IMR-90 (cell line): ENCODE results near the gene TRAPPC10.

Source experiments
- BHLHE40 ChIP-seq: fragments of 150-350 bp; IDR thresholded peaks from 2 replicates; pipeline ENCODE4 v1.6.1; 2016; ENCODE audit warnings: mild to moderate bottlenecking, low read depth, low read length
- MAZ ChIP-seq: IDR thresholded peaks from 2 replicates; pipeline ENCODE4 v1.6.1; 2012; ENCODE audit warnings: low read depth, mild to moderate bottlenecking, low read length, improper control_type of control experiment, moderate library complexity, borderline replicate concordance
- POLR2A ChIP-seq: IDR thresholded peaks from 2 replicates; pipeline ENCODE4 v1.6.1; 2012; ENCODE audit warnings: mild to moderate bottlenecking, low read depth, low read length
- TF ChIP-seq, protein P1 (sequence below): conservative IDR thresholded peaks from 2 replicates; pipeline ENCODE4 v1.5.1; 2012; ENCODE audit warnings: mild to moderate bottlenecking, low read depth, low read length, improper control_type of control experiment

DNA sequence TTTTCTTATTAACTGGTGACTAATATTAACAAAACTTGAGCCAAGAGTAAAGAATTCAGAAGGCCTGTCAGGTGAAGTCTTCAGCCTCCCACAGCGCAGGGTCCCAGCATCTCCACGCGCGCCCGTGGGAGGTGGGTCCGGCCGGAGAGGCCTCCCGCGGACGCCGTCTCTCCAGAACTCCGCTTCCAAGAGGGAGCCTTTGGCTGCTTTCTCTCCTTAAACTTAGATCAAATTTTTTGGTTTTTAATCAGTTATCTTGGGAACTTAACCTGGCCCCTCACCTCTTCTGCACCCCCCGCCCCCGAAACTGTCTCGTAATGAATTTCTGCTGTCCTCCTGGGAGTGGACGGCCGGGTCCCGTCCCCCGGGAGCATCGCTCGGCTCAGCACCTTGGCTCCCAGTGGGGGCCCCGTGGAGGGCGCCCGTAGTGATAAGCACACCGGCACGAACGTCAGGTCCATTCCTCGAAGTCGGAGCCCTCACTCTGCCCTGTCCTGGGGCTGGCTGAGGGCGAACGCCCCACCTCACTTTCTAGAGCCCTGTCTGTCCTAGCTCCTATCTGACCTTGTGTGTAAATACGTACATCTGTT lies 29.5 kb upstream of the TRAPPC10 start:
- TF ChIP-seq, protein P1, sequence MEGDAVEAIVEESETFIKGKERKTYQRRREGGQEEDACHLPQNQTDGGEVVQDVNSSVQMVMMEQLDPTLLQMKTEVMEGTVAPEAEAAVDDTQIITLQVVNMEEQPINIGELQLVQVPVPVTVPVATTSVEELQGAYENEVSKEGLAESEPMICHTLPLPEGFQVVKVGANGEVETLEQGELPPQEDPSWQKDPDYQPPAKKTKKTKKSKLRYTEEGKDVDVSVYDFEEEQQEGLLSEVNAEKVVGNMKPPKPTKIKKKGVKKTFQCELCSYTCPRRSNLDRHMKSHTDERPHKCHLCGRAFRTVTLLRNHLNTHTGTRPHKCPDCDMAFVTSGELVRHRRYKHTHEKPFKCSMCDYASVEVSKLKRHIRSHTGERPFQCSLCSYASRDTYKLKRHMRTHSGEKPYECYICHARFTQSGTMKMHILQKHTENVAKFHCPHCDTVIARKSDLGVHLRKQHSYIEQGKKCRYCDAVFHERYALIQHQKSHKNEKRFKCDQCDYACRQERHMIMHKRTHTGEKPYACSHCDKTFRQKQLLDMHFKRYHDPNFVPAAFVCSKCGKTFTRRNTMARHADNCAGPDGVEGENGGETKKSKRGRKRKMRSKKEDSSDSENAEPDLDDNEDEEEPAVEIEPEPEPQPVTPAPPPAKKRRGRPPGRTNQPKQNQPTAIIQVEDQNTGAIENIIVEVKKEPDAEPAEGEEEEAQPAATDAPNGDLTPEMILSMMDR, result no peak
- TF ChIP-seq BHLHE40 (no peak), MAZ (no peak), POLR2A (no peak)
